MM.1S (cell line): ENCODE measurements around the gene KLHDC10.
"Not testable (repeated sequence)": the region's sequence is repeated elsewhere in the genome, so short reads cannot be mapped to it uniquely, and the experiment has no call there.

Experiments used
- DNase-seq: peaks from one replicate; pipeline ENCODE4 v3.0.0-alpha.2; 2015
- H2AFZ ChIP-seq: fragments of 300-600 bp; sonication (generic); 2 replicates; pipeline ENCODE4 v1.6.0; 2016; ENCODE audit warnings: antibody characterized with exemption, low read length
- H3F3A ChIP-seq: fragments of 300-600 bp; sonication (generic); 2 replicates; pipeline ENCODE4 v1.6.1; 2016; ENCODE audit warnings: mild to moderate bottlenecking, antibody characterized with exemption, low read length, moderate library complexity, mixed read lengths; ENCODE audit not compliant: insufficient read depth
- H3K27ac ChIP-seq: fragments of 300-600 bp; sonication (generic); 2 replicates; pipeline ENCODE4 v1.5.1; 2016; ENCODE audit warnings: mild to moderate bottlenecking, low read length
- H3K27me3 ChIP-seq: fragments of 300-600 bp; sonication (generic); replicated peaks from 2 replicates; pipeline ENCODE4 v1.6.0; 2016; ENCODE audit warnings: low read length; ENCODE audit not compliant: insufficient read depth
- H3K36me3 ChIP-seq: fragments of 300-600 bp; sonication (generic); replicated peaks from 2 replicates; pipeline ENCODE4 v1.6.1; 2016; ENCODE audit warnings: mild to moderate bottlenecking, low read length, mixed read lengths; ENCODE audit not compliant: insufficient read depth
- H3K4me1 ChIP-seq: fragments of 300-600 bp; sonication (generic); 2 replicates; pipeline ENCODE4 v1.6.1; 2016; ENCODE audit warnings: low read length, mixed read lengths
- H3K4me2 ChIP-seq: fragments of 300-600 bp; sonication (generic); 2 replicates; pipeline ENCODE4 v1.6.0; 2016; ENCODE audit warnings: low read depth, low read length
- H3K4me3 ChIP-seq: fragments of 300-600 bp; sonication (generic); 2 replicates; pipeline ENCODE4 v1.5.1; 2016; ENCODE audit warnings: low read length, mixed read lengths
- H3K79me2 ChIP-seq: fragments of 300-600 bp; sonication (generic); 2 replicates; pipeline ENCODE4 v1.6.1; 2016; ENCODE audit warnings: mixed run types, low read length, mixed read lengths
- H3K9ac ChIP-seq: fragments of 300-600 bp; sonication (generic); 2 replicates; pipeline ENCODE4 v1.6.1; 2016; ENCODE audit warnings: low read length, mixed read lengths
- H3K9me2 ChIP-seq: fragments of 300-600 bp; sonication (generic); replicated peaks from 2 replicates; pipeline ENCODE4 v1.6.1; 2016; ENCODE audit warnings: mild to moderate bottlenecking, low read length, mixed read lengths; ENCODE audit not compliant: insufficient read depth
- H3K9me3 ChIP-seq: fragments of 300-600 bp; sonication (generic); replicated peaks from 2 replicates; pipeline ENCODE4 v1.6.1; 2016; ENCODE audit warnings: mild to moderate bottlenecking, low read length, mixed read lengths; ENCODE audit not compliant: insufficient read depth
- H4K20me1 ChIP-seq: fragments of 300-600 bp; sonication (generic); 2 replicates; pipeline ENCODE4 v1.6.1; 2016; ENCODE audit warnings: mild to moderate bottlenecking, low read length, moderate library complexity, mixed read lengths; ENCODE audit not compliant: insufficient read depth
- EZH2 ChIP-seq: fragments of 300-600 bp; sonication (generic); optimal IDR thresholded peaks from 2 replicates; pipeline ENCODE3; 2017; ENCODE audit warnings: low read depth, mild to moderate bottlenecking, antibody characterized with exemption, low read length, mixed read lengths
- EZH2phosphoT487 ChIP-seq: fragments of 300-600 bp; sonication (generic); IDR thresholded peaks from 2 replicates; pipeline ENCODE4 v1.6.1; 2018; ENCODE audit warnings: antibody characterized with exemption, low read length
- TF ChIP-seq, protein P1 (sequence below): fragments of 300-600 bp; sonication (generic); IDR thresholded peaks from 2 replicates; pipeline ENCODE4 v1.5.1; 2016; ENCODE audit warnings: antibody characterized with exemption, low read length, mixed read lengths

KLHDC10 gene

DNA sequence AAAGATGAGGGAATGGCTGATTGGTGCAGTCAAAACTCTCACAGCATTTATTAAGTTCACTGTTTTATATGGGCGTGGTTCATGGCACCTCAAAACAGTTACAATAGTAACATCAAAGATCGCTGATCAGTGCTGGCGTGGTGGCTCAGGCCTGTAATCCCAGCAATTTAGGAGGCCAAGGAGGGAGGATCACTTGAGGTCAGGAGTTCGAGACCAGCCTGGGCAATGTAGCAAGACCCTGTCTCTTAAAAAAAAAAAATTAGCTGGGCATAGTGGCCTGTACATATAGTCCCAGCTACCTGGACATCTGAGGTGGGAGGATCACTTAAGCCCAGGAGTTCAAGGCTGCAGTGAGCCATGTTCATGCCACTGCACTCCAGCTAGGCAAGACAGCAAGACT is 48.5 kb downstream of the KLHDC10 start:
- H3K9ac ChIP-seq: no peak overlapping the region
- no peaks in the 10 kb centered on the region for H3K9me2 ChIP-seq
- H3K9me3 ChIP-seq: no peaks in the 10 kb centered on the region
- H2AFZ ChIP-seq: no peak overlapping the region
- H3K4me2 ChIP-seq: no peak overlapping the region
- H4K20me1 ChIP-seq: no peaks in the 10 kb centered on the region
- peaks cover 10% of the 10 kb centered on the region for H3F3A ChIP-seq
- no peak for DNase-seq
- no peak overlapping the region for H3K4me3 ChIP-seq
- no peaks in the 10 kb centered on the region for H3K36me3 ChIP-seq
- H3K4me1 ChIP-seq: peaks cover 11% of the 10 kb centered on the region
- no peaks in the 10 kb centered on the region for H3K27me3 ChIP-seq
- no peak overlapping the region for H3K27ac ChIP-seq
- no peaks in the 10 kb centered on the region for H3K79me2 ChIP-seq
- TF ChIP-seq EZH2 (no peak), EZH2phosphoT487 (no peak)
- TF ChIP-seq, protein P1, sequence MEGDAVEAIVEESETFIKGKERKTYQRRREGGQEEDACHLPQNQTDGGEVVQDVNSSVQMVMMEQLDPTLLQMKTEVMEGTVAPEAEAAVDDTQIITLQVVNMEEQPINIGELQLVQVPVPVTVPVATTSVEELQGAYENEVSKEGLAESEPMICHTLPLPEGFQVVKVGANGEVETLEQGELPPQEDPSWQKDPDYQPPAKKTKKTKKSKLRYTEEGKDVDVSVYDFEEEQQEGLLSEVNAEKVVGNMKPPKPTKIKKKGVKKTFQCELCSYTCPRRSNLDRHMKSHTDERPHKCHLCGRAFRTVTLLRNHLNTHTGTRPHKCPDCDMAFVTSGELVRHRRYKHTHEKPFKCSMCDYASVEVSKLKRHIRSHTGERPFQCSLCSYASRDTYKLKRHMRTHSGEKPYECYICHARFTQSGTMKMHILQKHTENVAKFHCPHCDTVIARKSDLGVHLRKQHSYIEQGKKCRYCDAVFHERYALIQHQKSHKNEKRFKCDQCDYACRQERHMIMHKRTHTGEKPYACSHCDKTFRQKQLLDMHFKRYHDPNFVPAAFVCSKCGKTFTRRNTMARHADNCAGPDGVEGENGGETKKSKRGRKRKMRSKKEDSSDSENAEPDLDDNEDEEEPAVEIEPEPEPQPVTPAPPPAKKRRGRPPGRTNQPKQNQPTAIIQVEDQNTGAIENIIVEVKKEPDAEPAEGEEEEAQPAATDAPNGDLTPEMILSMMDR: no peak

DNA sequence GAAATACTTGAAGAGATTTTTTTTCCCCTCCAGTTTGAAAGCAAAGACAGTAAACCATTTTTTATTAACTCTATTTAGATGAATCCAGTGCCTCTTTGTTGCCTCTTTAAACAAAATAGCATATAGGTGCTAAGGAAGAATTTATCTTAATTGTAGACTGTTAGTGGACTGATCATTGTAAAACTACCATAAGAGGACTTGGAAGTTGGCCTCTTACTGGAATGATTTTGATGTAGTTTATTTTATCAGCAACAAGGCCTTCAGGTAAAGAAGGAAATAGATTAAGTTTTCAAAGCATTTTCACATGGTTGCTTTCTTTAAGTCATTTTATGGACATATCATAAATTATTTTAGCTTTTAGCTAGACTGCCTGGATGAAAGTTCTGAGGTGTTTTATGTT is 53.2 kb downstream of the KLHDC10 start:
- no peak overlapping the region for H3K9ac ChIP-seq
- no peak for DNase-seq
- no peaks in the 10 kb centered on the region for H3K79me2 ChIP-seq
- no peak overlapping the region for H3K27ac ChIP-seq
- H2AFZ ChIP-seq: no peak overlapping the region
- no peaks in the 10 kb centered on the region for H3F3A ChIP-seq
- no peaks in the 10 kb centered on the region for H3K4me1 ChIP-seq
- H3K9me2 ChIP-seq: no peaks in the 10 kb centered on the region
- H3K4me3 ChIP-seq: no peak overlapping the region
- no peak for TF ChIP-seq EZH2
- TF ChIP-seq, protein P1: no peak
- no peak for TF ChIP-seq EZH2phosphoT487
- no peak overlapping the region for H3K4me2 ChIP-seq
- H3K27me3 ChIP-seq: no peaks in the 10 kb centered on the region
- H3K36me3 ChIP-seq: no peaks in the 10 kb centered on the region; the same call in 1 of the 2 replicates
- H3K9me3 ChIP-seq: no peaks in the 10 kb centered on the region
- no peaks in the 10 kb centered on the region for H4K20me1 ChIP-seq

DNA sequence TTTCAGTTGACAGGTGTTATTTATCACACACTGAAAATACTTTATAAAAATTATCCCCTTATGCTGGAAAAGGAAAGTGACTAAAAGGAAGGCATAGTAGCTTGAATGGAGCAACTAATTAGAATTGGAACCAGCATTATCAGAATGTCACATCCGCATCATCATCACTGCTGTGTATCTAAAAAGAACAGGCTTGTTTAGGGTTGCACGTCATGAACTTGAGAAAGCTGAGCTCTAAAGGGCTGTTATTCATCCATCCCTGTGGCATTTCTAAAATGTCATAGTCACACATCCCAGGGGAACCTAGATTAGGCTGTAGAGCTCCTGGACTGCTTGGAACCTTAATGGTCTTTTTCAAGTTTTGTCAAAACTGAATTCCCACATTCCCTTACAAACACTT is 54.4 kb downstream of the KLHDC10 start:
- no peak overlapping the region for H3K9ac ChIP-seq
- no peaks in the 10 kb centered on the region; the same call in 1 of the 2 replicates for H3K36me3 ChIP-seq
- no peak for DNase-seq
- H3K27ac ChIP-seq: no peak overlapping the region
- H3K4me3 ChIP-seq: no peak overlapping the region
- H3K4me1 ChIP-seq: no peaks in the 10 kb centered on the region
- no peaks in the 10 kb centered on the region for H3F3A ChIP-seq
- no peak overlapping the region for H2AFZ ChIP-seq
- H4K20me1 ChIP-seq: no peaks in the 10 kb centered on the region
- no peaks in the 10 kb centered on the region for H3K27me3 ChIP-seq
- no peaks in the 10 kb centered on the region for H3K9me2 ChIP-seq
- H3K79me2 ChIP-seq: no peaks in the 10 kb centered on the region
- no peak overlapping the region for H3K4me2 ChIP-seq
- H3K9me3 ChIP-seq: no peaks in the 10 kb centered on the region
- TF ChIP-seq, protein P1: no peak
- TF ChIP-seq EZH2phosphoT487: no peak
- TF ChIP-seq EZH2: no peak

DNA sequence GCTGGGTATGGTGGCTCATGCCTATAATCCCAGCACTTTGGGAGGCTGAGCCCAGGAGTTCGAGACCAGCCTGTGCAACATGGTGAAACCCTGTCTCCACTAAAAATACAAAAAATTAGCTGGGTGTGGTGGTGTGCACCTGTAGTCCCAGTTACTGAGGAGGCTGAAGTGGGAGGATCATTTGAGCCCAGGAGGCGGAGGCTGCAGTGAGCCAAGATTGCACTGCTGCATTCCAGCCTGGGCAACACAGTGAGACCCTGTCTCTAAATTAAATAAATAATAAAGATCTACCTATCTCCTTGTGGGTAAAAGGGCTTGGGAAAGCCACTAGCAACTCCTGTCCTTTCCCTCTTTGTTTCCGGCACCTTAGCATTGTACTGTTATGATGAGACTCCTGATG is 56.5 kb downstream of the KLHDC10 start:
- not testable (repeated sequence) for H3K27me3 ChIP-seq, H3K36me3 ChIP-seq, DNase-seq, H4K20me1 ChIP-seq, H3K27ac ChIP-seq, H3K9ac ChIP-seq, H3F3A ChIP-seq, H2AFZ ChIP-seq, H3K4me2 ChIP-seq, H3K79me2 ChIP-seq, H3K9me2 ChIP-seq, H3K9me3 ChIP-seq, H3K4me1 ChIP-seq, H3K4me3 ChIP-seq
